GM21576 (cell line): ENCODE results near the gene SAMD3.
"Not testable (repeated sequence)": the region's sequence is repeated elsewhere in the genome, so short reads cannot be mapped to it uniquely, and the experiment has no call there.

Experiments
- ATAC-seq: cut with Tn5 transposase; IDR thresholded peaks from one replicate; pipeline ENCODE4 v1.9.1; 2021; ENCODE audit warnings: mild to moderate bottlenecking, moderate library complexity; ENCODE audit not compliant: unreplicated experiment

SAMD3 gene

DNA sequence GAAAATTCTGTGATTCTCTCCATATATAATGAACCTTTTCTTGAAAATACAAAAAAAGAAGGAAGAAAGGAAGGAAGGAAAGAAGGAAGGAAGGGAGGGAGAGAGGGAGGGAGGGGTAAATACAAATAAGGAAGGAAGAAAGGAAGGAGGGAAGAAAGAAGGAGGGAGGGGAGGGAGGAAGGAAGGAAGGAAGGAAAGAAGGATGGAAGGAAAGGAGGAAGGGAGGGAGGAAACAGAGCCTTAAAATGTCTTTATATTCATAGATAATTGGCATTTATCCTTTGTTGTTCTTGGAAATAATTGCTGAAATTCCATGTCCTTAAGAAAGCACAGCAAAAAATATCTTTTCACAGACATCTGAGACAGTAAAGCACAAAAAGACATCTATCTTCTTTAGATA is 40.3 kb downstream of the SAMD3 start:
- ATAC-seq = no peak

DNA sequence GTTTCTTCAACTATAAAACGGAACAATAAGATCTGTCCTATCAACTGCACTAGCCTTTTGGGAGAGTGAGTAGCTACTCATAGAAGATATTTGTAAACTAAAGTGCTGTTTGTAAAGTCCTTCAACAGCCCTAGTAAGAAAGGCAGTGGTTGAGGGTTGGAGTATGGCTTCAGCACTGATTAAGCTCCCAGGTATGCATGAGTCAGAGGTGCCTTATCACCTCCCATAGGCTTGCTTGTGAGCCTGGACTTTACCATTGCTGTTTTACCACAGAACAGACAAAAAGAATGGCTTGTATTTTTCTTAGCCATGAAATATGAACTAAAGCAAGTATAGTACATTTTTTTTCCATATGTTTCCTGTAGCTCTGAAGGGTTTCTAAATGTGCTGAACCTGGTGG is 44.1 kb downstream of the SAMD3 start:
- no peak for ATAC-seq

- ATAC-seq = no peak
These were observed 46.4 kb downstream of the SAMD3 start for GRCh38 chr6:130176378-130176777.

DNA sequence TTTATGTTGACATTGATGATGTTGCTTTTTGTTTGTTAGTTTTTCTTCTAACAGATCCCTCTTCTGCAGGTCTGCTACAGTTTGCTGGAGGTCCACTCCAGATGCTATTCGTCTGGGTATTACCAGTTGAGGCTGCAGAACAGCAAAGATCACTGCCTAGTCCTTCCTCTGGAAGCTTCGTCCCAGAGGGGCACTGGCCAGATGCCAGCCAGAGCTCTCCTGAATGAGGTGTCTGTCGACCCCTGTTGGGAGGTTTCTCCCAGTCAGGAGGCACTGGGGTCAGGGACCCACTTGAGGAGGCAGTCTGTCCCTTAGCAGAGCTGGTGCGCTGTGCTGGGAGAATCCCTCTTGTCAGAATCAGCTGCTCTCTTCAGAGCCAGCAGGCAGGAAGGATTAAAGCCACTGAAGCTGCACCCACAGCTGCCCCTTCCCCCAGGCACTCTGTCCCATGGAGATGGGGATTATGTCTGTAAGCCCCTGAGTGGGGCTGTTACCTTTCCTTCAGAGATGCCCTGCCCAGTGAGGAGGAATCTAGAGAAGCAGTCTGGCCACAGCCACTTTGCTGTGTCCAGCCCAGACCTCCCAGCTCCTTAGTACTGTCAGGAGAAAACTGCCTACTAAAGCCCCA is 49.3 kb downstream of the SAMD3 start:
- not testable (repeated sequence) for ATAC-seq

DNA sequence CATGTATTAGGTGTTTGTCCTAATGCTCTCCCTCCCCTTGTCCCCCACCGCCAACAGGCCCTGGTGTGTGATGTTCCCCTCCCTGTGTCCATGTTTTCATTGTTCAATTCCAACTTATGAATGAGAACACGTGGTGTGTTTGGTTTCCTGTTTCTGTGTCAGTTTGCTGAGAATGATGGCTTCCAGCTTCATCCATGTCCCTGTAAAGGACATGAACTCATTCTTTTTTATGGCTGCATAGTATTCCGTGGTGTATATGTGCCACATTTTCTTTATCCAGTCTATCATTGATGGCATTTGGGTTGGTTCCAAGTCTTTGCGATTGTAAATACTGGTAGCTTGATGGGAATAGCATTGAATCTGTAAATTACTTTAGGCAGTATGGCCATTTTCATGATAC is 52.6 kb downstream of the SAMD3 start:
- not testable (repeated sequence) for ATAC-seq

- ATAC-seq = no peak
These were observed 55.1 kb downstream of the SAMD3 start for GRCh38 chr6:130167655-130168054.

GRCh38 chr6:130164251-130164650 is 58.5 kb downstream of the SAMD3 start:
- no peak for ATAC-seq

GRCh38 chr6:130163266-130163665 is 59.5 kb downstream of the SAMD3 start:
- no peak for ATAC-seq

DNA sequence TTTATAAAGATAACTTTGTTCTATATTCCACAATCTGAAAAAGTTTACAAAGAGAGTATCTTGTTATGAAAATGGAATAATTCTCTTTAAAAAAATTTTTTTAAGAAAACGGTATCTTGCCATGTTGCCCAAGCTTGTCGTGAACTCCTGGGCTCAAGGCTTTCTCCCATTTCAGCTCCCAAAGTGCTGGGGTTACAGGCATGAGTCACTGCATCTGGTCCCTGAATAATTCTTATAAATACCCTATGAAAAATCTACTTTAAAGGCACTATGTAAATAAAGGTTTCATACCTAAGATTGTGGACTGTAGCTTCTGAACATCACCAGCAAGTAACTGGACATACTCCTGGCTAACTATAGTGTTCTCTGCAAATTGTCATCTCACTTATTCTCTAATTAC is 60.3 kb downstream of the SAMD3 start:
- ATAC-seq = no peak

DNA sequence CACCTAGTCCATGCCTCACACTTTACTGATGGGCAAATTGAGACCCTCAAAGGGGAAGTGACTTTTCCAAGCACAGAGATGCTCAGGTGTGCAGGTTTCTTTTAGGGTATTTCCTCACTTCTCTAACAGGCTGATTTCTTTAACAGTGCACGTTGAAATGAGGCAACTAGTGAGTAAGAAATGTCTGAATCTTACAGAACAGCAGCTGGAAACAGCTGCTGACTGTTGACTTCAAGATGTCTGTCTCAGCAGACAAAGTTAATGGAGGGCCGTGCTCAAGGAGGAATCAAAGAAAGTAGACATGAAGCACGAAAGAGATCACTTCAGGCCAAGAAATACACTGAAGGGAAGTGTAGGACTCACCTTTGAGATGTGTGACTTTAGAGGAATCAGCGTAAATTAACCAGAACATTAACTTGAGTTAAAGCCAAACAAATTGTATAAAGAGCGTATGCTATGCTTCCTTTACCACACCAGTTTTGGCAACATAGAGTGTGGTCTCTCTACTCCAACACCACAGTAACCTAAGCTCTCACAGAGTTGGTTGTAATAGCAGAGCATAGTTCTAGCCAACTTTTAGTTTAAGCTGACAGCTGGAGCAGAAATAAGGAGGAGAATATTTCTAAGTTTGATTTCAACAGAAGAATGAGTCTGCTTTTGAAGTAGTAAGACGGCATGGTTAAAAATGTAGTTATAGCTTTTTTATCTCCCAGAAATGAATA is 60.9 kb downstream of the SAMD3 start:
- ATAC-seq = no peak

DNA sequence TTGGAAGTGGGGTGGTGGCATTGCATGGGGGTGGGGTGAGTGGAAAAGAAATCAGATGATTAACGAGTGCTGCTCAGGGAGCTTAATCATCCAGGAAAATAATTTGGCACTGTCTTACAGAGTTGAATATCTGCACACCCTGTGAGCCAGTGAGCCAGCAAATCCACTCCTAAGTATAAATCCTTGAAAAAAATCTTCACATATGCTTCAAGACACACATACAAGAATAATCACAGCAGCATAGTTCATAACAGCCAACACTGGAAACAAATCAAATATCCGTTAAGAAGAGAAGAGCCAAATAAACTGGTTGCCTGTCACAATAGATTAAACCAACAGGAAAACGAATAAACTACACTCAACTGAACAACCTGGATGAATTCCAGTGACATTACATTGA is 62.8 kb downstream of the SAMD3 start:
- no peak for ATAC-seq

GRCh38 chr6:130158548-130158947 is 64.2 kb downstream of the SAMD3 start:
- ATAC-seq = no peak

DNA sequence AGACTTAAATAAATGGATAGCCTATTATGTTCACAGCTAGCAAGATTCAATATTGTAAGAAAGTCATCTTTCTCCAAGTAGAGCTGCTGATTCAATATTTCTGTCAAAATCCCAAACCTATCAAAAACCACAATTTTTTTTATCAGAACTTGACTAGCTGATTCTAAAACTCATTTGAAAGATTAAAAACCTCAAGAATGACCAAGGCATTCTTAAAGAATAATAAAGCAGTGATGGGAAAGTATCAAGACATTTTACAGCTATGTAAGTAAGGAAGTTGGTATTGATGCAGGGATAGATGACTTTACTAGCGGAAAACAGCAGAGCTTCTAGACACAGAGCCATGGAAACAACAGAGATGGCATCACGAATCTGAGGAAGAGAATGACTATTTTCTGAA is 64.7 kb downstream of the SAMD3 start:
- ATAC-seq = no peak

GRCh38 chr6:130156908-130157307 is 65.8 kb downstream of the SAMD3 start:
- ATAC-seq = no peak

DNA sequence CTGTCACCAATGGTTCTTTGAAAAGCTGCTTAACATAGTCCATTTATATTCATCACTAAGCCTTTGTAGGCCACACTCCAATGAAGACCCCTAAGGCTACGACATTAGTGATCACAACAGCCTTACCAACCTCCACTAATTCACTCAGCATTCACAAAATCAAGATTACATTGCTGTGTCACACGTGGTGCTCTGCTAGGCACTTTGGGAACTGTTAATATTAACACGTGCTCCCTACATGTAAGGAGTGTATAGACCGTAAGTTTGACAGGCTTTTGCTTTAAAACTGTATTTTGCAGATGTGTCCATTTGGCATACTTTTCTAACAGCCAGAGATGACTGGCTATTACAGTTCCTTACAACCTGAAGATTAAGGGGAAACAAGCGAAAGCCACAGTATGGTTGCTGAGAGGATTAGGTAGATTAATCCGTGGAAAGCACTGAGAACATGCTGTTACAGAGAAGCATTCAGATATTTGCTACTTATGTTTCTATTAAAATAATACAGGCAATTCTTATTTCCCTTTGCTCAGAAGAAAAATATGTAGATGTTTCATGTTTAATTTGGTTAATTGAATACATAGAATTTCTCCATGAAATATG is 69.7 kb downstream of the SAMD3 start:
- ATAC-seq = no peak

- ATAC-seq = no peak
These were observed 71.8 kb downstream of the SAMD3 start for GRCh38 chr6:130150906-130151305.

GRCh38 chr6:130149016-130149415 is 73.7 kb downstream of the SAMD3 start:
- ATAC-seq = not testable (repeated sequence)

GRCh38 chr6:130148181-130148580 is 74.6 kb downstream of the SAMD3 start:
- ATAC-seq = no peak

DNA sequence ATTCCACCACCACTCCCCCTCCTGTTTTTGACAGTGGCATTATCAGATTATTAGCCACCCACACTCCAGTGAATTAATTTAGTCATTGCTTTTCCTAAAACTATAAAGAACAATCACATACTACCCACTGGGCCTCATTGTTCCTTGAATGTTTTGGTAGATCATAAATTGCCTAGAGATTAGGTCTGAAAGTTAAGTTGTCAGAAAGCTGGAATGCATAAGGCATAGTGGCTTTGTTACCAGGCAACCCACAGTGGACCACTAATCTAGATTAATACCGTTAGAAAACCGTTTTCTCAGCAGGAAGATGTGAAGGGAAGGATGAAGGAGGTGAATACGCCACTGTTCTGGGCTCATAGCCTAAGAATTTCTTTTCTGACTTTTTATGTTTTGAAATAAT is 75.6 kb downstream of the SAMD3 start:
- no peak for ATAC-seq

DNA sequence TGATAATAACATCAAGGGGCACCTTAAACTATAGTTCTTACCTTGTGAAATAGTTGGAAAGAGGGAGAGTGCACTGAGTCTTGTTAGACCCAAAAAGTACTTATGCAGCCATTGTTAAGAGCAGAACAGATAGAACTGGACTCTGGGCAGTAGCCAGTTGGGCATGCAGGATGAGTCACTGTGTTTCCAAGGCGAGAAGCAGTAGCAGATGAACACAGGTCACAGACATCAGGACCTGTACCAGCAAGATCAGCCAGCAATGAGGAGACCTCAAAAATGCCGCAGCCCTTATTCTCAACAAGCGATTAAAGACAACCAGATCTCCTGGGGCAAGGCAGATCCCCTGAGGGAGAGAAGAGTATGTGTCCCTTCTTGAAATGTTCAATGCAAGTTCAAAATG is 79.0 kb downstream of the SAMD3 start:
- no peak for ATAC-seq

DNA sequence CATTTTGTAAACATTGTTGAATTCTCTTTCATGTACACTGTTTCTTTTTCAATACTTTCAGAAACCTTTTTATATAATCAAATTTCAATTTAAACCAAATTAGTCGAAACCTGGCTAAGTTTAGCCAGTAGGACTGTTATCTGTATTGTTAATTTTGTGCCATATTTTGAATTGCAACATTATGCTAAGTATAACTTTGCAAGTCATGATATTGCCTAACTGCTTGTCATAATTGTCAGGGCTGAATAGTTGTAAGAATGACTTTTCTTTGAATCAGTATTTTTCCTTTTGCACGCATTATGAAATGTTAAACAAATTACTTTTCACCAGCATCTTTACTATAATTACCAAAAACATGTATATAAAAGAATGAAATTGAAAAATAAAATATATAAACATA is 82.7 kb downstream of the SAMD3 start:
- ATAC-seq = no peak

DNA sequence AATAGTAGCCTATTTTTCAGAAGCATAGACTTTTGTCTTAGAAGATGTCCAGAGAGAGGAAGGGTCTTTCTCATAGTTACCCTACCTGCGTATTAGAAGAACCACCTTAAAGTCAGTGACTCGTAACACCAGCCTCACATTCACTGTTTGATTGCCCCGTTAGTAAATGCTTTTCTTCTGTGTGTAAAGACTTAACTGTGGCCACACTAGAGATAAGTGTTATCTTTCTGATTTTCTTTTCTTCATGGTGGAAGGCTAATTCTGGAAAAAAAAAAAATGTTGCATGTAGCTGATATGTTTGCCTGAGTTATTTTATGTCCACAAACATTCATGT is 83.9 kb downstream of the SAMD3 start:
- peak; percentile 26 for ATAC-seq
